Tibial artery (tissue), 4 donors: ENCODE results near the gene GRHL3.

Experiments
- DNase-seq, 2 donors: peaks; one replicate each; pipeline ENCODE4 v3.0.0-alpha.2; 2019
- H3K27ac ChIP-seq, 2 donors: fragments of 200-600 bp; sonication (generic) in 1 of 2; 1 replicate in 1 of 2; 2 replicates in 1 of 2; pipeline ENCODE4 v1.5.1; 2018 to 2019; ENCODE audit warnings: mild to moderate bottlenecking in 1 of 2
- H3K27me3 ChIP-seq, 2 donors: fragments of 200-600 bp; sonication (generic) in 1 of 2; one replicate each; pipeline versions ENCODE4 v1.5.1 to v1.6.0; 2016 to 2019
- H3K36me3 ChIP-seq, 3 donors: fragments of 200-600 bp; sonication (generic) in 2 of 3; one replicate each; pipeline ENCODE4 v1.5.1; 2016 to 2019; ENCODE audit warnings: mild to moderate bottlenecking in 2 of 3
- H3K4me1 ChIP-seq, 4 donors: fragments of 200-600 bp; sonication (generic) in 2 of 4; 1 replicate in 3 of 4; 2 replicates in 1 of 4; pipeline ENCODE4 v1.5.1; 2016 to 2019
- H3K4me3 ChIP-seq, 2 donors: fragments of 200-600 bp; sonication (generic) in 1 of 2; 1 replicate in 1 of 2; 2 replicates in 1 of 2; pipeline ENCODE4 v1.5.1; 2018 to 2019; ENCODE audit warnings: mild to moderate bottlenecking in 2 of 2
- H3K9me3 ChIP-seq, 3 donors: fragments of 200-600 bp; sonication (generic) in 1 of 3; one replicate each; pipeline ENCODE4 v1.5.1; 2016 to 2019
- CTCF ChIP-seq, 2 experiments: fragments of 200-600 bp in 1 of 2; fragments of 450-650 bp in 1 of 2; IDR thresholded peaks; one replicate each; pipeline ENCODE4 v1.5.1; 2017 to 2019; ENCODE audit warnings: antibody characterized with exemption in 2 of 2, mild to moderate bottlenecking in 1 of 2, moderate library complexity in 1 of 2
- intact Hi-C: fragments of 100-400 bp; cut with DNase I; formaldehyde crosslinking; loops from one replicate; pipeline ENCODE4 v1.15.0; 2023; ENCODE audit warnings: low total_unique reads

Gene GRHL3

GRCh38 chr1:24298606-24299005, 20.6 kb upstream of the GRHL3 start:
- DNase-seq = no peak
- H3K27ac ChIP-seq = no peak overlapping the region
- no peak for TF ChIP-seq CTCF (IDR thresholded peaks at IDR 0.05)
- no peak overlapping the region for H3K4me3 ChIP-seq
- intact Hi-C loops = no loop called here
- peaks cover 0 to 11% (median 0%) of the 10 kb centered on the region in 4 donors for H3K4me1 ChIP-seq
- no peaks in the 10 kb centered on the region for H3K36me3 ChIP-seq
- H3K9me3 ChIP-seq = no peaks in the 10 kb centered on the region
- peaks cover 0 to 18% of the 10 kb centered on the region in 2 donors for H3K27me3 ChIP-seq

DNA sequence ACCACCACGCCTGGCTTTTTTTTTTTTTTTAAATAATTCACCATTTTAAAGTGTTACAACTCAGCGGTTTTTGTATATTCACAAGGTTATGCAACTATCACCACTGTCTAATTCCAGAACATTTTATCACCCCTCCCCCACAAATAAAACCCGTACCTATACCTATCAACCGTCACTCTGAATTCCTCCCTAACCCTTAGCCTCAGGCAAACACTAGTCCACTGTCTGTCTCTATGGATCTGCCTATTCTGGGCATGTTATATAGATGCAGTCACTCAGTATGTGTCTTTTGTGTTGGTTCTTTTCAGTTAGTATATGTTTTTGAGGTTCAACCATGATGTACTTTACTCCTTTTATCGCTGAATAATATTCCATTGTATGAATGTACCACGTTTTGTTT, 19.3 kb upstream of the GRHL3 start:
- intact Hi-C loops = no loop called here
- no peaks in the 10 kb centered on the region for H3K36me3 ChIP-seq
- H3K27ac ChIP-seq = no peak overlapping the region
- no peak overlapping the region for H3K4me3 ChIP-seq
- H3K27me3 ChIP-seq = peaks cover 0 to 18% of the 10 kb centered on the region in 2 donors
- TF ChIP-seq CTCF (IDR thresholded peaks at IDR 0.05) = no peak
- H3K9me3 ChIP-seq = no peaks in the 10 kb centered on the region
- DNase-seq = no peak
- H3K4me1 ChIP-seq = no peaks in the 10 kb centered on the region

GRCh38 chr1:24300971-24301784, 18.0 kb upstream of the GRHL3 start:
- no peak for DNase-seq
- no peak overlapping the region for H3K4me3 ChIP-seq
- TF ChIP-seq CTCF (IDR thresholded peaks at IDR 0.05) = no peak
- H3K9me3 ChIP-seq = no peaks in the 10 kb centered on the region
- intact Hi-C loops = no loop called here
- H3K27me3 ChIP-seq = peaks cover 0 to 24% of the 10 kb centered on the region in 2 donors
- H3K36me3 ChIP-seq = no peaks in the 10 kb centered on the region
- H3K4me1 ChIP-seq = no peaks in the 10 kb centered on the region
- H3K27ac ChIP-seq = no peak overlapping the region

- peak in 1 of 2 donors; percentile 39 for DNase-seq
- no peaks in the 10 kb centered on the region for H3K4me1 ChIP-seq
- H3K4me3 ChIP-seq = no peak overlapping the region
- no peaks in the 10 kb centered on the region for H3K9me3 ChIP-seq
- peaks cover 0 to 25% of the 10 kb centered on the region in 2 donors for H3K27me3 ChIP-seq
- no peaks in the 10 kb centered on the region for H3K36me3 ChIP-seq
- H3K27ac ChIP-seq = no peak overlapping the region
- intact Hi-C loops = no loop called here
- TF ChIP-seq CTCF (IDR thresholded peaks at IDR 0.05) = no peak
Measured at GRCh38 chr1:24301785-24302175, 17.4 kb upstream of the GRHL3 start.

DNA sequence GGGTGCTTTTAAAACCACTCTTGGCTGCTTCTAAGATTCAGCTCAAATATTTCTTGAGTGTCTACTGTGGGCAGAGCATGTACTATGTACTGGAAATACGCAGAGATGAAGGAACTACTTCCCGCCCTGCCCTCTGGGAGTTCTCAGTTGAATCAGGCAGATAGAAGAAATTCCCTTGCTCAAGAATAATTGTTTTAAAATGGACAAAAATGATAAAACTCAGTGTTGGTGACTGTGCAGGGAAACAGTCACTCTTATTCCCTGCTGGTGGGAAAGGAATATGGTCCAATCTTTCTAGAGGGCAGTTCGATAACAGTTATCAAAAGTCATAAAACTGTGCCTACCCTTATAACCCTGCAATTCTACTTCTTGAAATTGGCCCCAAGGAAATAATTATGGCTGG, 16.9 kb upstream of the GRHL3 start:
- Histone ChIP-seq H3K27ac (no peak overlapping the region), H3K27me3 (peaks cover 0 to 25% of the 10 kb centered on the region in 2 donors), H3K36me3 (no peaks in the 10 kb centered on the region), H3K4me3 (no peak overlapping the region), H3K9me3 (no peaks in the 10 kb centered on the region), H3K4me1 (no peaks in the 10 kb centered on the region)
- intact Hi-C loops = no loop called here
- TF ChIP-seq CTCF (IDR thresholded peaks at IDR 0.05) = no peak
- no peak for DNase-seq
